Neural cell (in vitro differentiated cells): Measurements from ENCODE around the gene RPAP2. TPM values are rescaled to one million over a fixed set of nuclear protein-coding genes. Genes with fewer than 3 reads are reported as not detected.

Experiments
- H2AFZ ChIP-seq: fragments of 200-600, 300-800 bp; sonication (generic), shearing (Covaris generic); 2 replicates; pipeline ENCODE4 v1.6.0; 2014; ENCODE audit warnings: low read depth, mild to moderate bottlenecking, antibody characterized with exemption, low read length, moderate library complexity
- H3F3A ChIP-seq: fragments of 200-600 bp; shearing (Covaris generic); 2 replicates; pipeline ENCODE4 v1.6.1; 2016; ENCODE audit warnings: mild to moderate bottlenecking, moderate library complexity, mixed read lengths, antibody characterized with exemption, low read length; ENCODE audit not compliant: insufficient read depth, poor library complexity, severe bottlenecking
- H3K27ac ChIP-seq: fragments of 200-600, 300-800 bp; sonication (generic), shearing (Covaris generic); 2 replicates; pipeline ENCODE4 v1.5.1; 2014; ENCODE audit warnings: mild to moderate bottlenecking, low read length, moderate library complexity
- H3K27me3 ChIP-seq: fragments of 300-800, 200-600 bp; sonication (generic), shearing (Covaris generic); 2 replicates; pipeline ENCODE4 v1.6.0; 2014; ENCODE audit warnings: mild to moderate bottlenecking, low read depth, low read length, moderate library complexity; ENCODE audit not compliant: insufficient read depth
- H3K36me3 ChIP-seq: fragments of 300-800, 200-600 bp; sonication (generic), shearing (Covaris generic); 2 replicates; pipeline ENCODE4 v1.5.1; 2014; ENCODE audit warnings: mild to moderate bottlenecking, antibody characterized with exemption, low read length, moderate library complexity; ENCODE audit not compliant: insufficient read depth
- H3K4me2 ChIP-seq: fragments of 300-800, 200-600 bp; sonication (generic), shearing (Covaris generic); 2 replicates; pipeline ENCODE4 v1.6.0; 2014; ENCODE audit warnings: mild to moderate bottlenecking, low read length
- H3K4me3 ChIP-seq: fragments of 300-800, 200-600 bp; sonication (generic), shearing (Covaris generic); 2 replicates; pipeline ENCODE4 v1.5.1; 2014; ENCODE audit warnings: mild to moderate bottlenecking, low read length, moderate library complexity
- H3K79me2 ChIP-seq: fragments of 200-600 bp; shearing (Covaris generic); replicated peaks from 2 replicates; pipeline ENCODE4 v1.6.0; 2014; ENCODE audit warnings: mild to moderate bottlenecking, low read length, moderate library complexity; ENCODE audit not compliant: insufficient read depth
- H3K9ac ChIP-seq: fragments of 300-800, 200-600 bp; sonication (generic), shearing (Covaris generic); 2 replicates; pipeline ENCODE4 v1.6.1; 2016; ENCODE audit warnings: mild to moderate bottlenecking, low read length, mixed read lengths
- H3K9me2 ChIP-seq: fragments of 200-600 bp; shearing (Covaris generic); 2 replicates; pipeline ENCODE4 v1.6.1; 2016; ENCODE audit warnings: mild to moderate bottlenecking, low read length, mixed read lengths; ENCODE audit not compliant: insufficient read depth
- H3K9me3 ChIP-seq: fragments of 200-600, 300-800 bp; sonication (generic), shearing (Covaris generic); 2 replicates; pipeline ENCODE4 v1.6.1; 2016; ENCODE audit warnings: mild to moderate bottlenecking, mixed run types, low read length, moderate library complexity, mixed read lengths
- H4K20me1 ChIP-seq: fragments of 200-600 bp; shearing (Covaris generic); 2 replicates; pipeline ENCODE4 v1.6.1; 2016; ENCODE audit warnings: mild to moderate bottlenecking, mixed run types; ENCODE audit not compliant: insufficient read depth
- EP300 ChIP-seq: fragments of 450-650 bp; conservative IDR thresholded peaks from 2 replicates; pipeline ENCODE4 v1.6.1; 2014; ENCODE audit warnings: antibody characterized with exemption, mild to moderate bottlenecking, moderate library complexity; ENCODE audit not compliant: poor library complexity, severe bottlenecking
- EZH2 ChIP-seq: fragments of 200-600, 300-800 bp; shearing (Covaris generic), sonication (generic); IDR thresholded peaks from 2 replicates; pipeline ENCODE4 v1.6.1; 2014; ENCODE audit warnings: antibody characterized with exemption, low read length, borderline replicate concordance, mild to moderate bottlenecking; ENCODE audit not compliant: insufficient read depth, poor library complexity, severe bottlenecking
- MXI1 ChIP-seq: fragments of 450-650 bp; conservative IDR thresholded peaks from 2 replicates; pipeline ENCODE4 v1.6.1; 2014; ENCODE audit warnings: antibody characterized with exemption, mild to moderate bottlenecking; ENCODE audit not compliant: poor library complexity, severe bottlenecking
- POLR2AphosphoS5 ChIP-seq: IDR thresholded peaks from 2 replicates; pipeline ENCODE4 v1.6.1; 2012
- RAD21 ChIP-seq: fragments of 450-650 bp; conservative IDR thresholded peaks from 2 replicates; pipeline ENCODE4 v1.6.1; 2014; ENCODE audit warnings: antibody characterized with exemption, mild to moderate bottlenecking, moderate library complexity
- REST ChIP-seq: IDR thresholded peaks from 2 replicates; pipeline ENCODE4 v1.6.1; 2012; ENCODE audit warnings: borderline replicate concordance
- SMC3 ChIP-seq: fragments of 450-650 bp; conservative IDR thresholded peaks from 2 replicates; pipeline ENCODE4 v1.6.1; 2014; ENCODE audit warnings: antibody characterized with exemption, mild to moderate bottlenecking, moderate library complexity; ENCODE audit not compliant: poor library complexity
- TAF1 ChIP-seq: IDR thresholded peaks from 2 replicates; pipeline ENCODE4 v1.6.1; 2012; ENCODE audit warnings: low read depth
- polyA plus RNA-seq: library from polyadenylated mRNA; depleted of rRNA; stranded (reverse); fragments of >200 nt; gene quantifications from 2 replicates; pipeline ENCODE4 v1.2.3, GENCODE V29; 2014
- TF ChIP-seq, protein P1 (sequence below): fragments of 450-650 bp; IDR thresholded peaks from 2 replicates; pipeline ENCODE4 v1.5.1; 2014; ENCODE audit warnings: antibody characterized with exemption, mild to moderate bottlenecking, moderate library complexity; ENCODE audit not compliant: poor library complexity, severe bottlenecking

The RPAP2 gene
- polyA plus RNA-seq, 1 donor from 2014 or later = 9.3 TPM

DNA sequence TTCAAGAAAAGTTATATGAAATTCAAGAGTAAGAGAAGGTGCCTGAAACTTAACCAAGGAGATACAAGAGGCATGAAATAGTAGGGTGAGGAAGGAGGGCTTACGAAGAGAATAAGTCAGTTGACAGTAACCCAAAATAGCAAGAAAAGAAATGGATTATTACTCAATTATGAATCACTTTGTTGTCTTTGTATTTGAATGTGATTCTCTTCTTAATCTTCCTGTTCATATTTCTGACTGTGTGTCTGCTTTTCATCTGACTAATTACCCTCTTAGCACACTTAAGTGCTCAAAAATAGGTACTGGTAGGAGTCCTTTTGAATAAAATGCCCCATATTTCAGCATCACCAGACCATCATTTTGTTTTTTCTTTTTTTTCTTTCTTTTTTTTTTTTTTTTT is 39.5 kb upstream of the RPAP2 start:
- Histone ChIP-seq H3K36me3 (no peaks in the 10 kb centered on the region), H3K4me2 (no peak overlapping the region), H3K4me3 (no peak overlapping the region), H3K9ac (no peak overlapping the region), H3K9me3 (no peaks in the 10 kb centered on the region), H3K27me3 (no peaks in the 10 kb centered on the region), H3K27ac (no peak overlapping the region), H4K20me1 (no peaks in the 10 kb centered on the region), H3F3A (no peaks in the 10 kb centered on the region), H2AFZ (no peak overlapping the region), H3K79me2 (no peaks in the 10 kb centered on the region), H3K9me2 (no peaks in the 10 kb centered on the region)
- no peak for TF ChIP-seq TAF1

- no peaks in the 10 kb centered on the region for H3K36me3 ChIP-seq
These were observed 36.3 kb upstream of the RPAP2 start for GRCh38 chr1:92262516-92262915.

More at GRCh38 chr1:92262516-92262915, 36.3 kb upstream of the RPAP2 start:
- H3K4me2 ChIP-seq = no peak overlapping the region
- no peaks in the 10 kb centered on the region for H4K20me1 ChIP-seq
- no peaks in the 10 kb centered on the region for H3K9me3 ChIP-seq
- no peak overlapping the region for H2AFZ ChIP-seq
- H3F3A ChIP-seq = no peaks in the 10 kb centered on the region
- H3K9ac ChIP-seq = no peak overlapping the region
- no peaks in the 10 kb centered on the region for H3K9me2 ChIP-seq
- no peak overlapping the region for H3K4me3 ChIP-seq
- H3K79me2 ChIP-seq = no peaks in the 10 kb centered on the region
- H3K27ac ChIP-seq = no peak overlapping the region
- TF ChIP-seq POLR2AphosphoS5 (no peak), REST (no peak), SMC3 (no peak), RAD21 (no peak), EZH2 (no peak), EP300 (no peak), TAF1 (no peak), MXI1 (no peak)
- TF ChIP-seq, protein P1, sequence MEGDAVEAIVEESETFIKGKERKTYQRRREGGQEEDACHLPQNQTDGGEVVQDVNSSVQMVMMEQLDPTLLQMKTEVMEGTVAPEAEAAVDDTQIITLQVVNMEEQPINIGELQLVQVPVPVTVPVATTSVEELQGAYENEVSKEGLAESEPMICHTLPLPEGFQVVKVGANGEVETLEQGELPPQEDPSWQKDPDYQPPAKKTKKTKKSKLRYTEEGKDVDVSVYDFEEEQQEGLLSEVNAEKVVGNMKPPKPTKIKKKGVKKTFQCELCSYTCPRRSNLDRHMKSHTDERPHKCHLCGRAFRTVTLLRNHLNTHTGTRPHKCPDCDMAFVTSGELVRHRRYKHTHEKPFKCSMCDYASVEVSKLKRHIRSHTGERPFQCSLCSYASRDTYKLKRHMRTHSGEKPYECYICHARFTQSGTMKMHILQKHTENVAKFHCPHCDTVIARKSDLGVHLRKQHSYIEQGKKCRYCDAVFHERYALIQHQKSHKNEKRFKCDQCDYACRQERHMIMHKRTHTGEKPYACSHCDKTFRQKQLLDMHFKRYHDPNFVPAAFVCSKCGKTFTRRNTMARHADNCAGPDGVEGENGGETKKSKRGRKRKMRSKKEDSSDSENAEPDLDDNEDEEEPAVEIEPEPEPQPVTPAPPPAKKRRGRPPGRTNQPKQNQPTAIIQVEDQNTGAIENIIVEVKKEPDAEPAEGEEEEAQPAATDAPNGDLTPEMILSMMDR = no peak
- no peaks in the 10 kb centered on the region for H3K27me3 ChIP-seq
